Type B pancreatic cell (in vitro differentiated cells): ENCODE results near the gene VIT. TPM values are rescaled to one million over a fixed set of nuclear protein-coding genes. Genes with fewer than 3 reads are reported as not detected.

Source experiments
- DNase-seq: peaks from one replicate; pipeline ENCODE4 v3.0.0; 2021; ENCODE audit warnings: mixed read lengths; ENCODE audit not compliant: unreplicated experiment; ENCODE audit errors: extremely low spot score
- H3K27ac Mint-ChIP-seq: 2 replicates; pipeline ENCODE4 v1.8.0; 2021; ENCODE audit warnings: mild to moderate bottlenecking, mixed read lengths
- H3K27me3 Mint-ChIP-seq: 2 replicates; pipeline ENCODE4 v1.8.0; 2021; ENCODE audit warnings: mixed read lengths
- H3K36me3 Mint-ChIP-seq: 2 replicates; pipeline ENCODE4 v1.8.0; 2021; ENCODE audit warnings: mixed read lengths
- H3K4me1 Mint-ChIP-seq: one replicate; pipeline ENCODE4 v1.8.0; 2021; ENCODE audit warnings: mixed read lengths; ENCODE audit not compliant: unreplicated experiment
- H3K4me3 Mint-ChIP-seq: 2 replicates; pipeline ENCODE4 v1.8.0; 2021; ENCODE audit warnings: mild to moderate bottlenecking, mixed read lengths
- H3K9me3 Mint-ChIP-seq: 2 replicates; pipeline ENCODE4 v1.8.0; 2021; ENCODE audit warnings: mixed read lengths
- total RNA-seq: library from RNA; stranded (reverse); gene quantifications from 2 replicates; pipeline ENCODE4 v1.2.1, GENCODE V29; 2021; ENCODE audit warnings: low replicate concordance
- TF ChIP-seq, protein P1 (sequence below): fragments of 200-600 bp; sonication (generic); conservative IDR thresholded peaks from 2 replicates; pipeline ENCODE4 v1.5.0; 2021; ENCODE audit warnings: antibody characterized with exemption, mild to moderate bottlenecking

VIT gene
- total RNA-seq, 1 donor from 2014 or later, result 1.2 TPM

DNA sequence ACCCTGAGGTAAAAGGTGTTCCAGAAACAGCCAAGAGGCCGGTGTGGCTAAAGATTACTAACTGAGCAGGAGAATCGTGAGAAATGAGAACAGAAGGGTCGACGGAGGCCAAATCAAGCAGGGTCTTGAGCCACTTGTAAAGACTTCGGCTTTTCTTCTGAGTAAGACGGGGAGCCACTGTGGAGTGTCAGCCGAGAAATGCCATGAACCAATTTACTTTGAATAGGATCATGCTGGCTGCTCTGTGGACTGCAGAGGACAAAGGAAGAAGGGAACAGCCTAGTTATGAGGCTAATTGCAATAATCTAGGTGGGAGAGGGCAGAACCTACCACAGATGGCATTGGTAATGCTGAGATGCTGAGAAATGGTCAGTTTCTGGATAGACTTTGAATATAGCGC lies 16.8 kb downstream of the VIT start:
- no peak for DNase-seq
- Mint-ChIP-seq H3K4me1 (peaks cover 5% of the 10 kb centered on the region), H3K4me3 (no peak overlapping the region), H3K9me3 (peaks cover 8% of the 10 kb centered on the region), H3K27ac (no peak overlapping the region), H3K36me3 (no peaks in the 10 kb centered on the region), H3K27me3 (peaks cover 4% of the 10 kb centered on the region)
- TF ChIP-seq, protein P1, sequence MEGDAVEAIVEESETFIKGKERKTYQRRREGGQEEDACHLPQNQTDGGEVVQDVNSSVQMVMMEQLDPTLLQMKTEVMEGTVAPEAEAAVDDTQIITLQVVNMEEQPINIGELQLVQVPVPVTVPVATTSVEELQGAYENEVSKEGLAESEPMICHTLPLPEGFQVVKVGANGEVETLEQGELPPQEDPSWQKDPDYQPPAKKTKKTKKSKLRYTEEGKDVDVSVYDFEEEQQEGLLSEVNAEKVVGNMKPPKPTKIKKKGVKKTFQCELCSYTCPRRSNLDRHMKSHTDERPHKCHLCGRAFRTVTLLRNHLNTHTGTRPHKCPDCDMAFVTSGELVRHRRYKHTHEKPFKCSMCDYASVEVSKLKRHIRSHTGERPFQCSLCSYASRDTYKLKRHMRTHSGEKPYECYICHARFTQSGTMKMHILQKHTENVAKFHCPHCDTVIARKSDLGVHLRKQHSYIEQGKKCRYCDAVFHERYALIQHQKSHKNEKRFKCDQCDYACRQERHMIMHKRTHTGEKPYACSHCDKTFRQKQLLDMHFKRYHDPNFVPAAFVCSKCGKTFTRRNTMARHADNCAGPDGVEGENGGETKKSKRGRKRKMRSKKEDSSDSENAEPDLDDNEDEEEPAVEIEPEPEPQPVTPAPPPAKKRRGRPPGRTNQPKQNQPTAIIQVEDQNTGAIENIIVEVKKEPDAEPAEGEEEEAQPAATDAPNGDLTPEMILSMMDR, result no peak

DNA sequence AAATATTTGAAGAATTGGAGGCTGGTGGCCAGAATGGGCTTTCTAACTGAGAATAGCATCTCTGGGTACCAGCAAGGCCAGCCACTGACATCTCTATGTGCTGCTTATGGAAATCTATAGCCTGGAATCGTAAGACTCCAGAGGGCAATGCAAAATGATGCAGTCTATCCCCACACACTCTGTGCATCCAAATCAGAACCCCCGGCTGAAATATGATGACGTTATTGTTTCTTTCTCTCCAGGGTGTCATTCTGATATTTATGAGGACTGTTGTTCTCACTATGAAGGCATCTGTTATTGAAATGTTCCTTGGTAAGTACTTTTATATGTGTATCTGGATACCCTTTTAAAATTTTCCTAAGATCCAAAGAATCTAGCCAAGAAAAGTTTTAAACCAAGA lies 19.6 kb downstream of the VIT start:
- Mint-ChIP-seq H3K27ac (no peak overlapping the region), H3K27me3 (no peaks in the 10 kb centered on the region)
- TF ChIP-seq, protein P1, result no peak

DNA sequence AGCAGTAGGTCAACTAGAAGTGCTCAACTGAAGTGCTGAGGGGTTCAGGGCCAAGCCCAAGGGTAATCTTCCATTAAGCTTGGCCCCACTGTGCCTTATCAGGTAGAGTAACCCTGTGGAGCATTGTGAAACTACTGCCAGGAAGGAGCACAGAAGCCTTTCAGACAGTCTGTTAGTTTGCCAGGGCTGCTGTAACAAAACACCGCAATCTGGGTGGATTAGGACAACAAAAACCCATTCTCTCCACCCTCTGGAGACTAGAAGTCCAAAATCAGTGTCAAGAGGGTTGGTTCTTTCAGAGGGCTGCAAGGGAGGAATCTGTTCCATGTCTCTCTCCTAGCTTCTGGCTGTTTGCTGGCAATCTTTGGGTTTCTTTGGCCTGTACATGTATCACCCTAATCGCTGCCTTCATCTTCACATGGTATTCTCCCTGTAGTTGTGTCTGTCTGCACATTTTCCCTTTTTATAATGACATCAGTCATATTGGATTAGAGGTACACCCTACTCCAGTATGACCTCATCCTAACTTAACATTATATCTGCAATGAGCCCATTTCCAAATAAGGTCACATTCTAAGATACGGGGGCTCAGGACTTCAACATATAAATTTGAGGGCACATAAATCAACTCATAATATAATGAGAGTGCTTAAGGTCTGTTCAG lies 21.2 kb downstream of the VIT start:
- H3K9me3 Mint-ChIP-seq, result no peaks in the 10 kb centered on the region
- no peak overlapping the region for H3K27ac Mint-ChIP-seq
- H3K4me3 Mint-ChIP-seq, result no peak overlapping the region
- H3K4me1 Mint-ChIP-seq, result no peaks in the 10 kb centered on the region
- no peak for DNase-seq
- TF ChIP-seq, protein P1, result no peak
- no peaks in the 10 kb centered on the region for H3K27me3 Mint-ChIP-seq
- H3K36me3 Mint-ChIP-seq, result no peaks in the 10 kb centered on the region

More for the DNA sequence above, 19.6 kb downstream of the VIT start:
- peaks cover 2% of the 10 kb centered on the region for H3K9me3 Mint-ChIP-seq
- DNase-seq, result no peak
- H3K36me3 Mint-ChIP-seq, result no peaks in the 10 kb centered on the region
- no peak overlapping the region for H3K4me3 Mint-ChIP-seq
- H3K4me1 Mint-ChIP-seq, result no peaks in the 10 kb centered on the region

- DNase-seq, result no peak
- Mint-ChIP-seq H3K27ac (no peak overlapping the region), H3K4me3 (no peak overlapping the region), H3K4me1 (peaks cover 10% of the 10 kb centered on the region), H3K36me3 (no peaks in the 10 kb centered on the region), H3K27me3 (peaks cover 3% of the 10 kb centered on the region), H3K9me3 (peaks cover 3% of the 10 kb centered on the region)
- TF ChIP-seq, protein P1, result no peak
Observed at GRCh38 chr2:36727550-36727949, 31.0 kb downstream of the VIT start.

DNA sequence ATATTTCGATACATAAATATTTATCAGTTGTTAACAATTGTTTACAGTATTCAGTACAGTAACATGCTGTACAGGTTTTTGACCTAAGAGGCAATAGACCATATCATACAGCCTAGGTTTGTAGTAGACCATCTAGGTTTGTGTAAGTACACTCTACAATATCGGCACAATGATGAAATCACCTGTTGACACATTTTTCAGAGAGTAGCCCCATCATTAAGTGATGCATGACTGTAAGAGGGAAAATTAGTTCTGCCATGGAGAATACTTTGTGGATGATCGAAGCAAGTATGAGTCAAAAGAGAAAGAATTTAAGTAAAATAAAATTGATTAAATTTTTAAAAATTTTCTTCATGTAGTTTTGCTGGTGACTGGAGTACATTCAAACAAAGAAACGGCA lies 32.6 kb downstream of the VIT start:
- Mint-ChIP-seq H3K27ac (no peak overlapping the region), H3K9me3 (peaks cover 5% of the 10 kb centered on the region), H3K4me1 (peaks cover 18% of the 10 kb centered on the region), H3K4me3 (no peak overlapping the region), H3K36me3 (no peaks in the 10 kb centered on the region), H3K27me3 (peaks cover 5% of the 10 kb centered on the region)
- TF ChIP-seq, protein P1, result no peak
- no peak for DNase-seq
